Stimulated activated CD4-positive, alpha-beta T cell treated with anti-CD3 and anti-CD28 coated beads, Interleukin-1b, Interleukin-23, amount 100 ng/mL, for 48 hours (primary cell): ENCODE results near the gene CFAP161.

ENCODE experiments used
- DNase-seq: peaks from one replicate; pipeline ENCODE4 v3.0.0-alpha.2; 2020

Gene CFAP161

GRCh38 chr15:81160312-81161159, 26.5 kb downstream of the CFAP161 start:
- DNase-seq: no peak

GRCh38 chr15:81161160-81161673, 27.1 kb downstream of the CFAP161 start:
- DNase-seq: no peak

- peak; percentile 4 for DNase-seq
These were observed 27.8 kb downstream of the CFAP161 start for GRCh38 chr15:81161851-81162250.

GRCh38 chr15:81163961-81164800, 30.1 kb downstream of the CFAP161 start:
- DNase-seq: no peak

- no peak for DNase-seq
These were observed 31.5 kb downstream of the CFAP161 start for GRCh38 chr15:81165535-81165934.

GRCh38 chr15:81166636-81167305, 32.7 kb downstream of the CFAP161 start:
- DNase-seq: no peak

- DNase-seq: no peak
These were observed 34.1 kb downstream of the CFAP161 start for GRCh38 chr15:81168131-81168526.

GRCh38 chr15:81168644-81169043, 34.6 kb downstream of the CFAP161 start:
- DNase-seq: no peak

- no peak for DNase-seq
These were observed 36.4 kb downstream of the CFAP161 start for GRCh38 chr15:81170511-81170910.

- DNase-seq: no peak
These were observed 37.2 kb downstream of the CFAP161 start for GRCh38 chr15:81171286-81171685.

GRCh38 chr15:81174125-81174791, 40.2 kb downstream of the CFAP161 start:
- DNase-seq: no peak

- DNase-seq: no peak
These were observed 40.8 kb downstream of the CFAP161 start for GRCh38 chr15:81174792-81175327.

- DNase-seq: no peak
These were observed 41.4 kb downstream of the CFAP161 start for GRCh38 chr15:81175496-81175895.

- no peak for DNase-seq
These were observed 42.3 kb downstream of the CFAP161 start for GRCh38 chr15:81176291-81176893.

- DNase-seq: no peak
These were observed 44.3 kb downstream of the CFAP161 start for GRCh38 chr15:81178365-81178764.

- DNase-seq: no peak
These were observed 47.1 kb downstream of the CFAP161 start for GRCh38 chr15:81181220-81181619.

- no peak for DNase-seq
These were observed 48.1 kb downstream of the CFAP161 start for GRCh38 chr15:81182031-81182755.

GRCh38 chr15:81182756-81183438, 48.8 kb downstream of the CFAP161 start:
- DNase-seq: no peak

- no peak for DNase-seq
These were observed 49.3 kb downstream of the CFAP161 start for GRCh38 chr15:81183439-81183775.

GRCh38 chr15:81184188-81184587, 50.1 kb downstream of the CFAP161 start:
- no peak for DNase-seq
